ENCODE results near the gene EXPH5.

Gene EXPH5

DNA sequence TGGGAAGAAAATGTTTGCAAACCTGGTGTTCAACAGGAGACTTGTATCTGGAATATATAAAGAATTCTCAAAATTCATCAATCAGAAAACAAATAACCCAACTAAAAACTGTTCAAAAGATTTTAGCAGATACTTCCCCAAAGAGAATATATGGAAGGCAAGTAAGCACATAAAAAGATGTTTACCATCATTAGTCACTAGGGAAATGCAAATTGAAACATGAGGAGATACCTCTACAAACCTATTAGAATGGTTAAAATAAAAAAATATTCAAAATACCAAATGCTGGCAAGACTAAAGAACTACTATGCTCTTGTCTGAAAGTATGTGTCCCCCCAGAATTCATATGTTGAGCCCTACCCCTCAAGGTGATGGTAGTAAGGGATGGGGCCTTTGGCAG lies 8.6 kb downstream of the EXPH5 start:
- in situ Hi-C loops (cut with HindIII; ENCODE audit: low sequenced_read_pairs): no loop called here
- DNase-seq (ENCODE audit: low read depth): no peak
- no peak for TF ChIP-seq CTCF (IDR thresholded peaks at IDR 0.05; ENCODE audit: low read depth, low read length, missing control alignments)
- no peak overlapping the region for H3K4me3 ChIP-seq (ENCODE audit: low read depth, low read length)

GRCh38 chr11:108580645-108581044 lies 12.9 kb downstream of the EXPH5 start:
- no peak overlapping the region for H3K4me3 ChIP-seq (ENCODE audit: low read depth, low read length)
- no peak for TF ChIP-seq CTCF (IDR thresholded peaks at IDR 0.05; ENCODE audit: low read depth, low read length, missing control alignments)
- DNase-seq (ENCODE audit: low read depth): no peak
- in situ Hi-C loops (cut with HindIII; ENCODE audit: low sequenced_read_pairs): no loop called here

DNA sequence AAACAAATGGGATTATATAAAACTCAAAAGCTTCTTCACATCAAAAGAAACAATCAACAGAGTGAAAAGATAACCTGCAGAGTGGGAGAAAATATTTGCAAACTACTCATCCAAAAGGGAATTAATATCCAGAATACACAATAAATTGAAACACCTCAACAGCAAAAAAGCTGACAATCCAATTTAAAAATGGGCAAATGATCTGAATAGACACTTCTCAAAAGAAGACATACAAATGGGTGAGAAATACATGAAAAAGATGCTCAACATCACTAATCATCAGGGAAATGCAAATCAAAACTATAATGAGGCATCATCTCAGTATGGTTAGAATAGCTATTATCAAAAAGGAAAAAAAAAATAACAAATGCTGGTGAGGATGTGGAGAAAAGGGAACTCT lies 13.5 kb downstream of the EXPH5 start:
- no peak for TF ChIP-seq CTCF (IDR thresholded peaks at IDR 0.05; ENCODE audit: low read depth, low read length, missing control alignments)
- no peak for DNase-seq (ENCODE audit: low read depth)
- no peak overlapping the region for H3K4me3 ChIP-seq (ENCODE audit: low read depth, low read length)
- in situ Hi-C loops (cut with HindIII; ENCODE audit: low sequenced_read_pairs): no loop called here

- no peak for TF ChIP-seq CTCF (IDR thresholded peaks at IDR 0.05; ENCODE audit: low read depth, low read length, missing control alignments)
- in situ Hi-C loops (cut with HindIII; ENCODE audit: low sequenced_read_pairs): no loop called here
- no peak overlapping the region for H3K4me3 ChIP-seq (ENCODE audit: low read depth, low read length)
- DNase-seq (ENCODE audit: low read depth): no peak
These were observed 17.0 kb downstream of the EXPH5 start for GRCh38 chr11:108576523-108576922.

GRCh38 chr11:108574675-108575074 lies 18.9 kb downstream of the EXPH5 start:
- in situ Hi-C loops (cut with HindIII; ENCODE audit: low sequenced_read_pairs): no loop called here

DNA sequence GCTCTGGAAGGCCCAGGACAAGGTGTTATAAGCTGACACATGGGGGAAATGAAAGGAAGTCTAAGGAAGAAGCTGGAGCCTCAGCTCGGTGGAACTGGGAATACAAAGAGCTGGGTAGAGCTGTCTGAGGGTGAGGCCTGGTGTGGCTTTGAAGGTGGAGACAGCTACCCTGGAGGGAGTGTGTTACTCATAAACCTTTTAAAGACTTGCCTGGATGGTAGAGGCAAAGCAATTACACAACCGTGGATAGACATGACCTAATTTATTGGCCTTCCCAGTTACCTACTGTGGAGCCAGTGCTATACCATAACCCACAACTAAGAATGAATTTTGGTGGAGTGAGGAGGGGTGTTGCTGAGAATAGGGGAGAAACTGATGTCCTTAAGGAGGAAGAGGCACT lies 22.6 kb downstream of the EXPH5 start:
- in situ Hi-C loops (cut with HindIII; ENCODE audit: low sequenced_read_pairs): no loop called here
- DNase-seq (ENCODE audit: low read depth): no peak
- TF ChIP-seq CTCF (IDR thresholded peaks at IDR 0.05; ENCODE audit: low read depth, low read length, missing control alignments): no peak
- no peak overlapping the region for H3K4me3 ChIP-seq (ENCODE audit: low read depth, low read length)

More at GRCh38 chr11:108574675-108575074, 18.9 kb downstream of the EXPH5 start:
- H3K4me3 ChIP-seq (ENCODE audit: low read depth, low read length): no peak overlapping the region
- DNase-seq (ENCODE audit: low read depth): no peak
- no peak for TF ChIP-seq CTCF (IDR thresholded peaks at IDR 0.05; ENCODE audit: low read depth, low read length, missing control alignments)

- H3K4me3 ChIP-seq (ENCODE audit: low read depth, low read length): no peak overlapping the region
- in situ Hi-C loops (cut with HindIII; ENCODE audit: low sequenced_read_pairs): no loop called here
- DNase-seq (ENCODE audit: low read depth): no peak
- no peak for TF ChIP-seq CTCF (IDR thresholded peaks at IDR 0.05; ENCODE audit: low read depth, low read length, missing control alignments)
These were observed 23.7 kb downstream of the EXPH5 start for GRCh38 chr11:108569896-108570295.

All from astrocyte of the cerebellum (primary cell).